ENCODE measurements around the gene HOGA1.

- TF ChIP-seq CTCF (conservative IDR thresholded peaks at IDR 0.05; ENCODE audit: low read depth, low read length) (no peak), EZH2 (IDR thresholded peaks at IDR 0.05; ENCODE audit: borderline replicate concordance, low read depth, low read length, poor library complexity, severe bottlenecking) (no peak)
Measured at GRCh38 chr10:97627731-97628130, 43.5 kb downstream of the HOGA1 start.

Measured in A673 (cell line).